ENCODE results near the gene PEX5L. TPM values are rescaled to one million over a fixed set of nuclear protein-coding genes. Genes with fewer than 3 reads are reported as not detected.

The PEX5L gene
- total RNA-seq, 1 experiment from 2014 or later, result not detected

DNA sequence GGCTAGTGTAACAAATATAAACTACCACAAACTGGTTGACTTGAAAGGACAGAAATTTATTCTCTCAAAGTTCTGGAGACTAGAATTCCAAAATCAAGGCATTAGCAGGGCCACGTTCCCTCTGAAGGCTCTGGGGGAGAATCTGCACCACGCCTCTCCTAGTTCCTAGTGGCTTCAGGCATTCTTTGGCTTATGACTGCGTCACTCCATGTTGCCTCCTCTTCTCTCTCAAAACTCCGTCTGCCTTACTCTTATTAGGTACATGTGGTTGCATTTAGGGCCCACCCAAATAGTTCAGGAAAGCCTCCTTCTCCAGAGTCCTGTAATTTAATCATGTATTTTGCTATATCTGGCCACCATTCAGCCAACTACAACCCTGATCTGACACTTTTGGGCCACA lies 174.8 kb downstream of the PEX5L start:
- H3K9ac ChIP-seq (ENCODE audit: low read length), result no peak overlapping the region
- H3K4me2 ChIP-seq (ENCODE audit: low read length), result no peak overlapping the region
- ATAC-seq (no peak), DNase-seq (ENCODE audit: low read depth, low spot score) (no peak)
- no peaks in the 10 kb centered on the region for H3K9me3 ChIP-seq (ENCODE audit: control insufficient read depth in 1 of 2, insufficient read depth in 1 of 2, low read depth in 1 of 2, low read length in 2 of 2)
- ChIA-PET RAD21 (ENCODE audit: low non-redundant PET in 1 of 2, low total read pairs in 2 of 2, uncharacterized antibody in 2 of 2, unreplicated experiment in 2 of 2) (no interaction called here), POLR2A (no interaction called here), CTCF (no interaction called here)
- TF ChIP-seq TCF7L2 (IDR thresholded peaks at IDR 0.05; ENCODE audit: borderline replicate concordance, extremely low read depth, insufficient read depth, insufficient read length), result no peak
- TF ChIP-seq RAD21 (IDR thresholded peaks at IDR 0.05; ENCODE audit: low read depth), result no peak
- TF ChIP-seq ZNF274 (IDR thresholded peaks at IDR 0.05; ENCODE audit: low read depth, low read length), result no peak
- TF ChIP-seq, protein P1, sequence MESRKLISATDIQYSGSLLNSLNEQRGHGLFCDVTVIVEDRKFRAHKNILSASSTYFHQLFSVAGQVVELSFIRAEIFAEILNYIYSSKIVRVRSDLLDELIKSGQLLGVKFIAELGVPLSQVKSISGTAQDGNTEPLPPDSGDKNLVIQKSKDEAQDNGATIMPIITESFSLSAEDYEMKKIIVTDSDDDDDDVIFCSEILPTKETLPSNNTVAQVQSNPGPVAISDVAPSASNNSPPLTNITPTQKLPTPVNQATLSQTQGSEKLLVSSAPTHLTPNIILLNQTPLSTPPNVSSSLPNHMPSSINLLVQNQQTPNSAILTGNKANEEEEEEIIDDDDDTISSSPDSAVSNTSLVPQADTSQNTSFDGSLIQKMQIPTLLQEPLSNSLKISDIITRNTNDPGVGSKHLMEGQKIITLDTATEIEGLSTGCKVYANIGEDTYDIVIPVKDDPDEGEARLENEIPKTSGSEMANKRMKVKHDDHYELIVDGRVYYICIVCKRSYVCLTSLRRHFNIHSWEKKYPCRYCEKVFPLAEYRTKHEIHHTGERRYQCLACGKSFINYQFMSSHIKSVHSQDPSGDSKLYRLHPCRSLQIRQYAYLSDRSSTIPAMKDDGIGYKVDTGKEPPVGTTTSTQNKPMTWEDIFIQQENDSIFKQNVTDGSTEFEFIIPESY (IDR thresholded peaks at IDR 0.05; ENCODE audit: extremely low read depth, insufficient replicate concordance, low read length), result no peak
- TF ChIP-seq CBX3 (IDR thresholded peaks at IDR 0.05; ENCODE audit: low read depth), result no peak
- TF ChIP-seq EGR1 (IDR thresholded peaks at IDR 0.05; ENCODE audit: low read depth), result no peak
- TF ChIP-seq ZFX (IDR thresholded peaks at IDR 0.05), result no peak
- TF ChIP-seq, protein P2, sequence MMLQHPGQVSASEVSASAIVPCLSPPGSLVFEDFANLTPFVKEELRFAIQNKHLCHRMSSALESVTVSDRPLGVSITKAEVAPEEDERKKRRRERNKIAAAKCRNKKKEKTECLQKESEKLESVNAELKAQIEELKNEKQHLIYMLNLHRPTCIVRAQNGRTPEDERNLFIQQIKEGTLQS (IDR thresholded peaks at IDR 0.05), result no peak
- TF ChIP-seq, protein P3, sequence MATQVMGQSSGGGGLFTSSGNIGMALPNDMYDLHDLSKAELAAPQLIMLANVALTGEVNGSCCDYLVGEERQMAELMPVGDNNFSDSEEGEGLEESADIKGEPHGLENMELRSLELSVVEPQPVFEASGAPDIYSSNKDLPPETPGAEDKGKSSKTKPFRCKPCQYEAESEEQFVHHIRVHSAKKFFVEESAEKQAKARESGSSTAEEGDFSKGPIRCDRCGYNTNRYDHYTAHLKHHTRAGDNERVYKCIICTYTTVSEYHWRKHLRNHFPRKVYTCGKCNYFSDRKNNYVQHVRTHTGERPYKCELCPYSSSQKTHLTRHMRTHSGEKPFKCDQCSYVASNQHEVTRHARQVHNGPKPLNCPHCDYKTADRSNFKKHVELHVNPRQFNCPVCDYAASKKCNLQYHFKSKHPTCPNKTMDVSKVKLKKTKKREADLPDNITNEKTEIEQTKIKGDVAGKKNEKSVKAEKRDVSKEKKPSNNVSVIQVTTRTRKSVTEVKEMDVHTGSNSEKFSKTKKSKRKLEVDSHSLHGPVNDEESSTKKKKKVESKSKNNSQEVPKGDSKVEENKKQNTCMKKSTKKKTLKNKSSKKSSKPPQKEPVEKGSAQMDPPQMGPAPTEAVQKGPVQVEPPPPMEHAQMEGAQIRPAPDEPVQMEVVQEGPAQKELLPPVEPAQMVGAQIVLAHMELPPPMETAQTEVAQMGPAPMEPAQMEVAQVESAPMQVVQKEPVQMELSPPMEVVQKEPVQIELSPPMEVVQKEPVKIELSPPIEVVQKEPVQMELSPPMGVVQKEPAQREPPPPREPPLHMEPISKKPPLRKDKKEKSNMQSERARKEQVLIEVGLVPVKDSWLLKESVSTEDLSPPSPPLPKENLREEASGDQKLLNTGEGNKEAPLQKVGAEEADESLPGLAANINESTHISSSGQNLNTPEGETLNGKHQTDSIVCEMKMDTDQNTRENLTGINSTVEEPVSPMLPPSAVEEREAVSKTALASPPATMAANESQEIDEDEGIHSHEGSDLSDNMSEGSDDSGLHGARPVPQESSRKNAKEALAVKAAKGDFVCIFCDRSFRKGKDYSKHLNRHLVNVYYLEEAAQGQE (IDR thresholded peaks at IDR 0.05; ENCODE audit: low read depth), result no peak
- TF ChIP-seq FOSL1 (IDR thresholded peaks at IDR 0.05; ENCODE audit: low read depth), result no peak
- TF ChIP-seq EZH2 (IDR thresholded peaks at IDR 0.05), result no peak
- TF ChIP-seq SRF (IDR thresholded peaks at IDR 0.05; ENCODE audit: low read depth), result no peak
- TF ChIP-seq POLR2AphosphoS5 (IDR thresholded peaks at IDR 0.05; ENCODE audit: low read depth, low read length), result no peak
- no peak for TF ChIP-seq MAX (IDR thresholded peaks at IDR 0.05)
- TF ChIP-seq SP1 (IDR thresholded peaks at IDR 0.05; ENCODE audit: low read depth), result no peak
- TF ChIP-seq SIN3A (IDR thresholded peaks at IDR 0.05; ENCODE audit: low read depth), result no peak
- no peak for TF ChIP-seq CEBPB (IDR thresholded peaks at IDR 0.05; ENCODE audit: low read depth)
- TF ChIP-seq, protein P4, sequence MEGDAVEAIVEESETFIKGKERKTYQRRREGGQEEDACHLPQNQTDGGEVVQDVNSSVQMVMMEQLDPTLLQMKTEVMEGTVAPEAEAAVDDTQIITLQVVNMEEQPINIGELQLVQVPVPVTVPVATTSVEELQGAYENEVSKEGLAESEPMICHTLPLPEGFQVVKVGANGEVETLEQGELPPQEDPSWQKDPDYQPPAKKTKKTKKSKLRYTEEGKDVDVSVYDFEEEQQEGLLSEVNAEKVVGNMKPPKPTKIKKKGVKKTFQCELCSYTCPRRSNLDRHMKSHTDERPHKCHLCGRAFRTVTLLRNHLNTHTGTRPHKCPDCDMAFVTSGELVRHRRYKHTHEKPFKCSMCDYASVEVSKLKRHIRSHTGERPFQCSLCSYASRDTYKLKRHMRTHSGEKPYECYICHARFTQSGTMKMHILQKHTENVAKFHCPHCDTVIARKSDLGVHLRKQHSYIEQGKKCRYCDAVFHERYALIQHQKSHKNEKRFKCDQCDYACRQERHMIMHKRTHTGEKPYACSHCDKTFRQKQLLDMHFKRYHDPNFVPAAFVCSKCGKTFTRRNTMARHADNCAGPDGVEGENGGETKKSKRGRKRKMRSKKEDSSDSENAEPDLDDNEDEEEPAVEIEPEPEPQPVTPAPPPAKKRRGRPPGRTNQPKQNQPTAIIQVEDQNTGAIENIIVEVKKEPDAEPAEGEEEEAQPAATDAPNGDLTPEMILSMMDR (IDR thresholded peaks at IDR 0.05 in 2 of 3, conservative IDR thresholded peaks at IDR 0.05 in 1 of 3; ENCODE audit: borderline replicate concordance in 1 of 3, insufficient read depth in 1 of 3, low read depth in 2 of 3, low read length in 2 of 3), result no peak
- no peak for TF ChIP-seq ELF1 (IDR thresholded peaks at IDR 0.05; ENCODE audit: borderline replicate concordance, low read depth)
- BruUV-seq (replicated peaks), result no TSS peak
- H3K4me3 ChIP-seq (replicated peaks in 1 of 2; ENCODE audit: low read depth in 1 of 2, low read length in 2 of 2), result no peak overlapping the region
- H3K27ac ChIP-seq (ENCODE audit: low read depth, low read length), result no peak overlapping the region
- H3K27me3 ChIP-seq (ENCODE audit: insufficient read depth, low read length), result no peaks in the 10 kb centered on the region
- intact Hi-C loops (cut with micrococcal nuclease), result no loop called here
- H3K79me2 ChIP-seq (ENCODE audit: insufficient read depth, low read length), result no peaks in the 10 kb centered on the region
- no peaks in the 10 kb centered on the region for H4K20me1 ChIP-seq (ENCODE audit: insufficient read depth)
- H2AFZ ChIP-seq (ENCODE audit: low read depth, low read length, poor library complexity, severe bottlenecking), result no peak overlapping the region
- H3K36me3 ChIP-seq (ENCODE audit: control insufficient read depth in 1 of 2, insufficient read depth in 2 of 2, low read length in 2 of 2), result no peaks in the 10 kb centered on the region
- no peaks in the 10 kb centered on the region for H3K9me2 ChIP-seq (ENCODE audit: insufficient read depth)
- H3K4me1 ChIP-seq (ENCODE audit: control insufficient read depth in 1 of 2, insufficient read depth in 2 of 2, low read length in 2 of 2), result no peaks in the 10 kb centered on the region

Measured in HCT116 (cell line).